Ectodermal cell (in vitro differentiated cells): ENCODE results near the gene PSTPIP2.
A peak's percentile ranks its signal among the peaks of the same experiment; 100 is the strongest.
"Not testable (repeated sequence)": the region's sequence is repeated elsewhere in the genome, so short reads cannot be mapped to it uniquely, and the experiment has no call there.

Experiments used
- H3K27ac ChIP-seq: 2 replicates; pipeline ENCODE4 v1.7.0; 2013; ENCODE audit warnings: mild to moderate bottlenecking, low read depth, low read length; ENCODE audit not compliant: insufficient read depth, poor library complexity, severe bottlenecking
- H3K27me3 ChIP-seq: 2 replicates; pipeline ENCODE4 v1.7.0; 2013; ENCODE audit warnings: mild to moderate bottlenecking, low read length; ENCODE audit not compliant: insufficient read depth, control insufficient read depth, poor library complexity, severe bottlenecking
- H3K36me3 ChIP-seq: one replicate; pipeline ENCODE4 v1.7.0; 2013; ENCODE audit warnings: low read length; ENCODE audit not compliant: control insufficient read depth, insufficient read depth
- H3K4me1 ChIP-seq: one replicate; pipeline ENCODE4 v1.7.0; 2013; ENCODE audit warnings: low read length; ENCODE audit not compliant: control insufficient read depth, insufficient read depth
- H3K4me3 ChIP-seq: 2 replicates; pipeline ENCODE4 v1.7.0; 2013; ENCODE audit warnings: low read depth, low read length, control low read depth; ENCODE audit not compliant: insufficient read depth
- H3K9me3 ChIP-seq: 2 replicates; pipeline ENCODE4 v1.7.0; 2013; ENCODE audit warnings: mild to moderate bottlenecking, low read length, moderate library complexity; ENCODE audit not compliant: control insufficient read depth
- WGBS, 2 experiments: methylation state at CpG; one replicate each; pipeline ENCODE4 v1.1.7; 2013; ENCODE audit warnings: missing lambda C conversion rate in 2 of 2; 5-methylcytosine and 5-hydroxymethylcytosine counted together

PSTPIP2 gene

DNA sequence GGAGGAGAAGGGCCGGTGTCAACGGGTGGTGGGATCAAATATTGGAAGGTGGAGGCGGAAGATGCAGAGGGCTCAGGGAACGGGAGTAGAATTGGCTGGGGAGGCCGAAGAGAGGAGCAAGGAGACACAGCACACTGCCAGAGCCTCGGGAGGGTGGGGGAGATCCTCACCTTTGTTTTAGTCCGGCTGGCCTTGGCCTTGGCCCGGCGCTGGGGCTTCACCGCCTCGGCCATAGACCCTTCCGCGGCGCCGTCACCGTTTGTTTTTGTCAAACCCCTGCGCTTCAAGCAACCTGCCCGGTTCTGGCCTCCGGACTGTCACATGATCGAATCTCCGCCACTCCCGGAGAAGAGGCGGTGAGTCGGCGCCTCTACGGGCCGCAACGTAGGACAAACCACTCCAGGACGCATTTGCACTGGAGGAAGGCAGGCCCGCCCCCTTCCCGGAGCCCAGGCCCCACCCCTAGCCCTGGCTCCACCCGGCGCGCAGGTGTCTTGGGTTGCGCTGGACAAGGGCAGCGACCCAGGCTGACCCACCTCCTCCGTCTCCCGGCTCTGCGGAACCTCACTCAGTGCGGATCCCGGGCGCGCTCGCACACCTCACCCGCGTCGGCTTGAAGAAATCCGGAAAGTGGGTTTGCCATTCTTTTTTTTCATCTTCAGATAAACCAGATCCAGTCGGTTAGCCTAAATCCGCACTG, 104.9 kb downstream of the PSTPIP2 start, which contains the start of gene EPG5:
Gene EPG5, minus strand, starts transcription at position 323 of the 700 bp plus-strand sequence. Its CDS starts 90 bp downstream, at position 233.
- Histone ChIP-seq H3K4me3 (peak within 1 kb of the TSS; percentile 66), H3K36me3 (no peaks in the 10 kb centered on the region), H3K27ac (peak within 1 kb of the TSS; percentile 48), H3K9me3 (no peaks in the 10 kb centered on the region), H3K4me1 (no peaks in the 10 kb centered on the region), H3K27me3 (peaks cover 20% of the 10 kb centered on the region)
- WGBS, 2 experiments, result 0 to 1% methylated on average over 50 of the region's 50 CpGs

DNA sequence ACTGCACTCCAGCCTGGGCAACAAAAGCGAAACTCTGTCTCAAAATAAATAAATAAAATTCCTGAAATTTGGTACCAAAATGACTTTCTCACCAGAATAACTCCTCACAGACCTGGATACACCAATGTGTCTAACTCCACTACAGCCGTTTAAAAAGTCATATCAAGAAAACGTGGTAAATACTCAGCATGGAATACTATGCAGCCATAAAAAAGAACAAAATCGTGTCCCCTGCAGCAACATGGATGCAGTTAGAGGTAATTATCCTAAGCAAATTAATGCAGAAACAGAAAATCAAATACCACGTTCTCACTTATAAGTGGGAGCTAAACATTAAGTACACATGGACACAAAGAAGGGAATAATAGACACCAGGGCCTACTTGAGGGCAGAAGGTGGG, 107.1 kb downstream of the PSTPIP2 start:
- H3K9me3 ChIP-seq, H3K36me3 ChIP-seq, H3K4me1 ChIP-seq, H3K27ac ChIP-seq, H3K4me3 ChIP-seq: not testable (repeated sequence)
- peaks cover 20% of the 10 kb centered on the region for H3K27me3 ChIP-seq
- WGBS, 2 experiments, result 89 to 94% methylated on average over 5 of the region's 5 CpGs

DNA sequence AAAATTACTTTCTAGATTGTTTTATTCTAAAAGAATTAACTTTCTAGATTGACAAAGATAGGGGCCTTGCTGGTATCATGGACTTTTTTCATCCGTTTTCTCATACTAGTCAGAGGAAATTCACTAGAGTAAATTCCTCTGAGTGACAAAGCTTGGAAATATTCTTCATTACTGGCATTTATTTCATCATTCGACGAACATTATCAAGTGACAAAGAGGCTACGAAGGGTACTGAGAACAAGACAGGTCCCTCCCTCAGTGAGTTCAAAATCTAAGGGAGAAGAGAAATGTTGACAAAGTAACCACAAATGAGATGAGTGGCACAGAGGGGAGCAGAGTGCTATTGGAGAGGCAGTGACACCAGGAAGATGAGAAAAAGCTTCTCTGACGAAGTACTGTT, 109.2 kb downstream of the PSTPIP2 start:
- no peak overlapping the region for H3K4me3 ChIP-seq
- H3K36me3 ChIP-seq, result no peaks in the 10 kb centered on the region
- 91 to 95% methylated on average over 5 of the region's 5 CpGs for WGBS, 2 experiments
- H3K27ac ChIP-seq, result no peak overlapping the region
- H3K27me3 ChIP-seq, result peaks cover 5% of the 10 kb centered on the region
- no peaks in the 10 kb centered on the region for H3K4me1 ChIP-seq
- H3K9me3 ChIP-seq, result no peaks in the 10 kb centered on the region

DNA sequence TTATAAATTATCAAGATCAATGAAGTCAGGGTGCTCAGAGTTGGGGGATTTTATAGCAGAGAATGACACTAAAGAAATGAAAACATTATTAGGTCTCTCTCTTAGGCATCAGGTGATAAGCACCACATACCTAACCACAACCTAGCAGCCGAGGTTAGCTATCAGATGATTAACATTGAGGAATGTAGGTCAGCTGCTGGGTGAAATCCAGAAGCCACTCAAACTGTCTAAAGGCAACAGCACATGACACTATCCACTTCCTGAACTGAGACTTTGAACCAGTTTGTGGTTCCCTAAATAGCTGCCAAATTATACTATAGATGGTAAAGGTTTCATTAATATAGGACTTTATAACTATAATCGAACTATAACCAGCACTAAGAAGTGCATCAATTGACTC, 109.6 kb downstream of the PSTPIP2 start:
- peaks cover 1% of the 10 kb centered on the region for H3K27me3 ChIP-seq
- no peak overlapping the region for H3K27ac ChIP-seq
- H3K4me1 ChIP-seq, result no peaks in the 10 kb centered on the region
- WGBS, 2 experiments, result 85% methylated on average over 1 of the region's 2 CpGs; no CpG with 5 or more reads in 1 of the 2 experiments
- no peak overlapping the region for H3K4me3 ChIP-seq
- no peaks in the 10 kb centered on the region for H3K36me3 ChIP-seq
- no peaks in the 10 kb centered on the region for H3K9me3 ChIP-seq

DNA sequence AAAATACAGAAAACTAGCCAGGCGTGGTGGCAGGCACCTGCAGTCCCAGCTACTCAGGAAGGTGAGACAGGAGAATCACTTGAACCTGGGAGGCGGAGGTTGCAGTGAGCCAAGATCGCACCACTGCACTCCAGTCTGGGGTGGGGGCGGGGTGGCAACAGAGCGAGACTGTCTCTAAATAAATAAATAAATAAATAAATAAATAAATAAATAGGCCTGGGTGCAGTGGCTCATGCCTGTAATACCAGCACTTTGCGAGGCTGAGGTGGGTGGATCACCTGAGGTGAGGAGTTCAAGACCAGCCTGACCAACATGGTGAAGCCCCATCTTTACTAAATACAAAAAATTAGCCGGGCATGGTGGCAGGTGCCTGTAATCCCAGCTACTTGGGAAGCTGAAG, 112.6 kb downstream of the PSTPIP2 start:
- not testable (repeated sequence) for H3K36me3 ChIP-seq, H3K4me3 ChIP-seq, H3K27ac ChIP-seq, H3K9me3 ChIP-seq, H3K4me1 ChIP-seq, H3K27me3 ChIP-seq
- WGBS, 2 experiments, result 89 to 96% methylated on average over 5 of the region's 7 CpGs

DNA sequence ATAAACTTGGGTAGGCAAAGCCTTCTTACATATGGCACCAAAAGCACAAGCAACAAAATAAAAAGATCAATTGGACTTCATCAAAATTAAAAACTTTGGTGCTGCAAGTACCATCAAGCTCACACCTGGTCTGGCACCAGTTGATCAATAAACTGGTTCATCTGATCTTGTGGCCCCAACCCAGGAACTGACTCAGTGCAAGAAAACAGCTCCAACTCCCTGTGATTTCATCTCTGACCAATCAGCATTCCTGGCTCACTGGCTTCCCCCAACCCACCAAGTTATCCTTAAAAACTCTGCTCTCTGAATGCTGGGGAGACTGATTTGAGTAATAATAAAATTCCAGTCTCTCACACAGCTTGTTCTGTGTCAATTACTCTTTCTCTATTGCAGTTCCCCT, 113.3 kb downstream of the PSTPIP2 start:
- Histone ChIP-seq H3K9me3 (no peaks in the 10 kb centered on the region), H3K36me3 (peaks cover 13% of the 10 kb centered on the region), H3K4me3 (no peak overlapping the region), H3K27me3 (no peaks in the 10 kb centered on the region), H3K27ac (no peak overlapping the region), H3K4me1 (no peaks in the 10 kb centered on the region)

DNA sequence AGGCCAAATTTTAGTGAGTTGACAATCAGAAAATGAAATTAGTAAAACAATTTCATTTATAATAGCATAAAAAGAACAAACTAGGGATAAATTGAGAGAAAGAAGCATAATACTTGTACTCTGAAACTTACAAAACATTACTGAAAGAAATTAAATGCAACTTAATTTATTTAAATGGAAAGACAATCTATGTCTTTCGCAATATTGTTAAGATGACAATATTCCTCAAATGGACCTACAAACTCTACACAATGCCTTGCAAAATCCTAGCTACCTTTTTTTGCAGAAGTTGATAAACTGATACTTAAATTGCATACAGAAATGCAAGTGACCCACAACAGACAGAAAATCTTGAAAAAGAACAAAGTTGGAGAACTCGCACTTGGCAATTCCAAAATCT, 114.0 kb downstream of the PSTPIP2 start:
- no peaks in the 10 kb centered on the region for H3K4me1 ChIP-seq
- 100% methylated on average over 1 to 2 of the region's 2 CpGs for WGBS, 2 experiments
- H3K27ac ChIP-seq, result no peak overlapping the region

DNA sequence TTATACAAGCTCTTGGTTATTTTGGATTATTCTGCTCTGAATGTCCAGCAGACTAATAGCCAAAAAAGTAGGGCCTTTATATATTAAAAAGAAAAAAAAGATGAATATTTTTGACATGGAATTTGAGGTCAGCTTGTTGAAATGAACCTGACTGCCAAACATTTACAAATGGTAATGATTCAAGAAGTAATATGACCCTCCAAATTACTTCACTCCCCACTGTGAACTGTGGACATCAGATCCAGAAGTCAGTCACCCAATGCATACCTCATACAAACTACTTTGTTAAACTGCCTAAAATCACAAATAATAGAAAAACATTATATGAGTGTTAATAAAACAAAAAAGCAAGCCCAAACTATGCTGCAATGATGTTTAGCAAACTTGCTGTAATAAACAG, 115.0 kb downstream of the PSTPIP2 start:
- Histone ChIP-seq H3K27me3 (no peaks in the 10 kb centered on the region), H3K4me1 (no peaks in the 10 kb centered on the region), H3K4me3 (no peak overlapping the region), H3K36me3 (peaks cover 14% of the 10 kb centered on the region), H3K27ac (no peak overlapping the region), H3K9me3 (no peaks in the 10 kb centered on the region)

More for the DNA sequence above, 114.0 kb downstream of the PSTPIP2 start:
- no peaks in the 10 kb centered on the region for H3K9me3 ChIP-seq
- H3K36me3 ChIP-seq, result peaks cover 14% of the 10 kb centered on the region
- no peak overlapping the region for H3K4me3 ChIP-seq
- no peaks in the 10 kb centered on the region for H3K27me3 ChIP-seq

DNA sequence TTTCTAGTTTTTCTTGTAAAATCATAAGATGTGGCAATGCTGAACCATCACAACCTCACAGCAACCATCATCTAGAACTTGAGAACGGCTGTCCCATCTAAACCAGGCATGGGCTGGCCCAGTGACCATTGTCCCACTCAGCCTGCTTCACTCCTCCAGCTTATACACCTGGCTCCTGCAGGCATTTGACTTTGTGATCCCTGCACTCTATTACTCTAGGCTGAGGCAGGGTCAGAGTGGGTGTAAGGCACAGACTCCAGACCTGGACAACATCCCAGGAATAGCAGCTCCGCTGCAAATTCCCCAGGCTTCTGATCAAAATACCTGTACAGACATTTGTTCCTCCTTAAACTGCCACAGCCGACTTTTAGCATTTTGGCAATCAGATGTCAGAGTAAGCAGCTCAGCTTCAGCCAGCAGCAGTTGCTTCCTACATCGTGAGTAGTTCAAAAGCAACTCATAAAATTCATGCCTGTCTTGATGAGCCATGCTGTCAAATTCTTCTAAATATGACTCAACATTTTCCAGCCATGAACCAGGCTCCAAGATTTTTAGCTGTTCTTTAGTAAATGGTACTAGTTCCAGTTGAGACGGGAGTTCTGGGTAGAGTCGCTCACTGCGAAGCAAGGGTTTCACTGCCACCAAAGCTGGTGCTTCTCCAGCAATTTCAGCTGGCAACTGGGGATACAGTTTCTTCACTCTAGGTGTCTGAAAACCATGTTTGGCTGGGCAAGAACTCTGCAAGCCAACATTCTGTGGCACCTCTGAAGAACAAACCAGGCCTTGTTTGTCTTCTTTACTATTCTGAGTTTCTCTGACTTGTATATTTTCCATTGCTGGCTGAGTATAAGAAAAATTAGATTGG, 117.8 kb downstream of the PSTPIP2 start:
- no peaks in the 10 kb centered on the region for H3K27me3 ChIP-seq
- no peak overlapping the region for H3K27ac ChIP-seq
- H3K4me1 ChIP-seq, result no peaks in the 10 kb centered on the region
- 95 to 96% methylated on average over 7 of the region's 7 CpGs for WGBS, 2 experiments
- H3K36me3 ChIP-seq, result peaks cover 19% of the 10 kb centered on the region
- no peaks in the 10 kb centered on the region for H3K9me3 ChIP-seq
- H3K4me3 ChIP-seq, result no peak overlapping the region

DNA sequence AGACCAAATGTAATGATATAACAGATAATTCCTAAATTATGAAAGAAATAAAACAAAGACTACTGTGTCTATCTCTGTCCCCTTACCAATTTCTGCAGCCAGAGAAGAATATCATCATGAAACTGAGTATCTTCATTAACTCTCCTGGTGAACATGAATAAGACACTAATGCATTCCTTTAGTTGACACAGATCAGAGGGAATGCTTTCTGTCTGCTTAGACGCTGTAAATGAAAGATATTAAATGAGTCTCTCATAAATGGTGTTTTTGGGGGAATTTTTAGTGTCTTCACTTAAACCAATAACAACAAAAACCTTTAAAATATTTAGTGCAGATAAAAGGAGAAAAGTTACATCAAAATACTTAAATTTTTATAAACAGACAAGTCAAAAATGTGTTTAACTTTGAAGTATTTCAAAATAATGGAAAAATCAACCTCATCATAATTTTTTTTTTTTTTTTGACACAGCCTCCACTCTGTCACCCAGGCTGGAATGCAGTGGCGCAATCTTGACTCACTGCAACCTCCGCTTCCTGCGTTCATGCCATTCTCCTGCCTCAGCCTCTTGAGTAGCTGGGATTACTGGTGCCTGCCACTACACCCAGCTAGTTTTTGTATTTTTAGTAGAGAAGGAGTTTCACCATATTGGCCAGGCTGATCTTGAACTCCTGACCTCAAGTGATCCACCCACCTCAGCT, 120.9 kb downstream of the PSTPIP2 start:
- H3K27me3 ChIP-seq, result no peaks in the 10 kb centered on the region
- peaks cover 37% of the 10 kb centered on the region for H3K36me3 ChIP-seq
- WGBS, 2 experiments, result 92 to 97% methylated on average over 3 to 4 of the region's 4 CpGs
- no peaks in the 10 kb centered on the region for H3K9me3 ChIP-seq
- H3K4me1 ChIP-seq, result no peaks in the 10 kb centered on the region
- H3K27ac ChIP-seq, result no peak overlapping the region
- no peak overlapping the region for H3K4me3 ChIP-seq
